HepG2 (cell line): ENCODE data around the gene RNASE7. TPM values are rescaled to one million over a fixed set of nuclear protein-coding genes. Genes with fewer than 3 reads are reported as not detected.
A peak's percentile ranks its signal among the peaks of the same experiment; 100 is the strongest.

Experiments used
- CAMTA2 ChIP-seq: sonication (generic); formaldehyde crosslinking; IDR thresholded peaks from 2 replicates; pipeline ENCODE4 v1.4.0; 2020; ENCODE audit warnings: mild to moderate bottlenecking, missing genetic modification reagents, borderline replicate concordance
- CEBPG ChIP-seq: IDR thresholded peaks from 2 replicates; pipeline ENCODE4 v1.6.1; 2016
- CENPX ChIP-seq: sonication (generic); formaldehyde crosslinking; IDR thresholded peaks from 2 replicates; pipeline ENCODE4 v1.9.0; 2021; ENCODE audit warnings: mild to moderate bottlenecking, missing genetic modification reagents, moderate library complexity
- CREB3 ChIP-seq: sonication (generic); formaldehyde crosslinking; IDR thresholded peaks from 2 replicates; pipeline ENCODE4 v1.5.0; 2020; ENCODE audit warnings: missing genetic modification reagents
- EP300 ChIP-seq, 3 experiments: sonication (generic) in 1 of 3; formaldehyde crosslinking in 1 of 3; IDR thresholded peaks; 2 replicates each; pipeline versions ENCODE4 v1.5.1 to v1.6.1; 2011 to 2020; ENCODE audit warnings: low read depth in 2 of 3, low read length in 2 of 3, borderline replicate concordance in 1 of 3, improper control_type of control experiment in 1 of 3, mild to moderate bottlenecking in 1 of 3, missing genetic modification reagents in 1 of 3, moderate library complexity in 1 of 3
- HNF4G ChIP-seq, 2 experiments: sonication (generic) in 1 of 2; formaldehyde crosslinking in 1 of 2; IDR thresholded peaks; 2 replicates each; pipeline versions ENCODE4 v1.4.0 to v1.6.1; 2011 to 2020; ENCODE audit warnings: borderline replicate concordance in 2 of 2, low read depth in 2 of 2, mild to moderate bottlenecking in 2 of 2, low read length in 1 of 2, missing genetic modification reagents in 1 of 2, moderate library complexity in 1 of 2
- HOXA5 ChIP-seq: sonication (generic); formaldehyde crosslinking; IDR thresholded peaks from 2 replicates; pipeline ENCODE4 v1.4.0; 2020; ENCODE audit warnings: missing genetic modification reagents
- ISX ChIP-seq: sonication (generic); formaldehyde crosslinking; conservative IDR thresholded peaks from 2 replicates; pipeline ENCODE4 v1.5.0; 2020; ENCODE audit warnings: missing genetic modification reagents
- MYNN ChIP-seq: sonication (generic); formaldehyde crosslinking; IDR thresholded peaks from 2 replicates; pipeline ENCODE4 v1.4.0; 2020; ENCODE audit warnings: mild to moderate bottlenecking, low read depth, missing genetic modification reagents
- NR2C2 ChIP-seq: sonication (generic); formaldehyde crosslinking; IDR thresholded peaks from 2 replicates; pipeline ENCODE4 v1.4.0; 2020; ENCODE audit warnings: missing genetic modification reagents, mild to moderate bottlenecking, moderate library complexity, borderline replicate concordance
- SMAD9 ChIP-seq: sonication (generic); formaldehyde crosslinking; IDR thresholded peaks from 2 replicates; pipeline ENCODE4 v1.5.1; 2020; ENCODE audit warnings: mild to moderate bottlenecking, missing genetic modification reagents
- STAT5B ChIP-seq: sonication (generic); formaldehyde crosslinking; IDR thresholded peaks from 2 replicates; pipeline ENCODE4 v1.4.0; 2020; ENCODE audit warnings: missing genetic modification reagents
- ZFP90 ChIP-seq: sonication (generic); formaldehyde crosslinking; IDR thresholded peaks from 2 replicates; pipeline ENCODE4 v1.8.0; 2022; ENCODE audit warnings: missing genetic modification reagents, mild to moderate bottlenecking, inconsistent platforms, borderline replicate concordance
- ZKSCAN1 ChIP-seq: fragments of 150-350 bp; IDR thresholded peaks from 2 replicates; pipeline ENCODE4 v1.6.1; 2014; ENCODE audit warnings: low read length
- ZKSCAN8 ChIP-seq: IDR thresholded peaks from 2 replicates; pipeline ENCODE4 v1.6.1; 2016; ENCODE audit warnings: borderline replicate concordance, missing genetic modification reagents, missing compliant biosample characterization
- ZNF232 ChIP-seq: sonication (generic); formaldehyde crosslinking; IDR thresholded peaks from 2 replicates; pipeline ENCODE4 v1.4.0; 2020; ENCODE audit warnings: missing genetic modification reagents, borderline replicate concordance
- ZNF33B ChIP-seq: sonication (generic); formaldehyde crosslinking; IDR thresholded peaks from 2 replicates; pipeline ENCODE4 v1.5.1; 2020; ENCODE audit warnings: mild to moderate bottlenecking, missing genetic modification reagents
- ZNF343 ChIP-seq: sonication (generic); formaldehyde crosslinking; IDR thresholded peaks from 2 replicates; pipeline ENCODE4 v1.4.0; 2020; ENCODE audit warnings: mild to moderate bottlenecking, missing genetic modification reagents
- ZNF562 ChIP-seq: sonication (generic); formaldehyde crosslinking; IDR thresholded peaks from 2 replicates; pipeline ENCODE4 v1.8.0; 2022; ENCODE audit warnings: missing genetic modification reagents, borderline replicate concordance
- ZNF788 ChIP-seq: sonication (generic); formaldehyde crosslinking; IDR thresholded peaks from 2 replicates; pipeline ENCODE4 v1.5.0; 2020; ENCODE audit warnings: mild to moderate bottlenecking, missing genetic modification reagents, borderline replicate concordance
- polyA plus RNA-seq, 8 experiments: library from polyadenylated mRNA; depleted of rRNA in 3 of 8; stranded (reverse) in 7 of 8; unstranded in 1 of 8; fragments of >200 nt; fragmentation: Illumina TruSeq in 4 of 8; extraction: Trizol in 4 of 8; gene quantifications; 2 replicates each; pipeline versions ENCODE4 v1.2.1 to v1.2.3, GENCODE V29; 2011 to 2016; ENCODE audit warnings: low read depth in 4 of 8, missing spikeins in 1 of 8, mixed read lengths in 1 of 8; ENCODE audit not compliant: insufficient read depth in 1 of 8
- total RNA-seq, 5 experiments: library from RNA; depleted of rRNA; stranded (reverse); fragments of >200 nt; fragmentation: Illumina TruSeq; extraction: Trizol; gene quantifications; 2 replicates each; pipeline ENCODE4 v1.2.3, GENCODE V29; 2016; ENCODE audit warnings: low read depth in 1 of 5
- TF ChIP-seq, protein P1 (sequence below): sonication (generic); formaldehyde crosslinking; IDR thresholded peaks from 2 replicates; pipeline ENCODE4 v1.5.1; 2020; ENCODE audit warnings: mild to moderate bottlenecking, missing genetic modification reagents
- TF ChIP-seq, protein P2 (sequence below): sonication (generic); formaldehyde crosslinking; IDR thresholded peaks from 2 replicates; pipeline ENCODE4 v1.4.0; 2020; ENCODE audit warnings: missing genetic modification reagents

Gene RNASE7
- total and polyA plus RNA-seq, 2 of the 13 experiments (the other 11 are each of a cell fraction or from before 2014, with no cell fraction given), result 0.04 TPM; not detected in 1

GRCh38 chr14:21069388-21070082 lies 27.4 kb downstream of the RNASE7 start (continued):
- TF ChIP-seq CREB3 (CRISPR knock-in tag), result no peak
- no peak; the same call in 1 of the 2 replicates for TF ChIP-seq ZFP90 (CRISPR knock-in tag)
- TF ChIP-seq EP300 (IDR thresholded peaks at IDR 0.05; ENCODE audit: low read depth in 2 of 2, low read length in 2 of 2), result peak in 1 of 2 experiments; percentile 6; a peak in 1 of 4 replicates
- TF ChIP-seq EP300 (CRISPR knock-in tag; IDR thresholded peaks at IDR 0.05; ENCODE audit: borderline replicate concordance), result 0 out of 2 replicates have a peak, but pooled peaks have one; percentile 15
- no peak for TF ChIP-seq CENPX
- TF ChIP-seq ZKSCAN1, result no peak
- peak; percentile 75; the same call in 1 of the 2 replicates for TF ChIP-seq ZNF232
- TF ChIP-seq CAMTA2 (CRISPR knock-in tag), result 0 out of 2 replicates have a peak, but pooled peaks have one; percentile 85
- TF ChIP-seq ZKSCAN8 (CRISPR knock-in tag), result no peak; the same call in 1 of the 2 replicates
- no peak for TF ChIP-seq HNF4G (IDR thresholded peaks at IDR 0.05; ENCODE audit: borderline replicate concordance, low read depth, low read length)
- TF ChIP-seq HNF4G (CRISPR knock-in tag; IDR thresholded peaks at IDR 0.05; ENCODE audit: borderline replicate concordance, low read depth), result no peak
- TF ChIP-seq ZNF33B (CRISPR knock-in tag), result 0 out of 2 replicates have a peak, but pooled peaks have one; percentile 21
- TF ChIP-seq, protein P1, sequence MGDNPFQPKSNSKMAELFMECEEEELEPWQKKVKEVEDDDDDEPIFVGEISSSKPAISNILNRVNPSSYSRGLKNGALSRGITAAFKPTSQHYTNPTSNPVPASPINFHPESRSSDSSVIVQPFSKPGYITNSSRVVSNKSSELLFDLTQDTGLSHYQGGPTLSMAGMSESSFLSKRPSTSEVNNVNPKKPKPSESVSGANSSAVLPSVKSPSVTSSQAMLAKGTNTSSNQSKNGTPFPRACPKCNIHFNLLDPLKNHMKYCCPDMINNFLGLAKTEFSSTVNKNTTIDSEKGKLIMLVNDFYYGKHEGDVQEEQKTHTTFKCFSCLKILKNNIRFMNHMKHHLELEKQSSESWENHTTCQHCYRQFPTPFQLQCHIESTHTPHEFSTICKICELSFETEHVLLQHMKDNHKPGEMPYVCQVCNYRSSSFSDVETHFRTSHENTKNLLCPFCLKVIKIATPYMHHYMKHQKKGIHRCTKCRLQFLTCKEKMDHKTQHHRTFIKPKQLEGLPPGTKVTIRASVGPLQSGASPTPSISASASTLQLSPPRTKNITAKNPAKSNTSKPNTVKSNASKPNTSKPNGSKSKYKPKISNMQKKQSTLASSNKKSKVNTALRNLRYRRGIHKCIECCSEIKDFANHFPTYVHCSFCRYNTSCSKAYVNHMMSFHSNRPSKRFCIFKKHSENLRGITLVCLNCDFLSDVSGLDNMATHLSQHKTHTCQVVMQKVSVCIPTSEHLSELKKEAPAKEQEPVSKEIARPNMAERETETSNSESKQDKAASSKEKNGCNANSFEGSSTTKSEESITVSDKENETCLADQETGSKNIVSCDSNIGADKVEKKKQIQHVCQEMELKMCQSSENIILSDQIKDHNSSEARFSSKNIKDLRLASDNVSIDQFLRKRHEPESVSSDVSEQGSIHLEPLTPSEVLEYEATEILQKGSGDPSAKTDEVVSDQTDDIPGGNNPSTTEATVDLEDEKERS (CRISPR knock-in tag), result peak; percentile 69
- TF ChIP-seq STAT5B (CRISPR knock-in tag), result no peak
- no peak for TF ChIP-seq CEBPG
- no peak for TF ChIP-seq ISX (CRISPR knock-in tag)
- TF ChIP-seq NR2C2 (CRISPR knock-in tag), result peak; percentile 89
- TF ChIP-seq, protein P2, sequence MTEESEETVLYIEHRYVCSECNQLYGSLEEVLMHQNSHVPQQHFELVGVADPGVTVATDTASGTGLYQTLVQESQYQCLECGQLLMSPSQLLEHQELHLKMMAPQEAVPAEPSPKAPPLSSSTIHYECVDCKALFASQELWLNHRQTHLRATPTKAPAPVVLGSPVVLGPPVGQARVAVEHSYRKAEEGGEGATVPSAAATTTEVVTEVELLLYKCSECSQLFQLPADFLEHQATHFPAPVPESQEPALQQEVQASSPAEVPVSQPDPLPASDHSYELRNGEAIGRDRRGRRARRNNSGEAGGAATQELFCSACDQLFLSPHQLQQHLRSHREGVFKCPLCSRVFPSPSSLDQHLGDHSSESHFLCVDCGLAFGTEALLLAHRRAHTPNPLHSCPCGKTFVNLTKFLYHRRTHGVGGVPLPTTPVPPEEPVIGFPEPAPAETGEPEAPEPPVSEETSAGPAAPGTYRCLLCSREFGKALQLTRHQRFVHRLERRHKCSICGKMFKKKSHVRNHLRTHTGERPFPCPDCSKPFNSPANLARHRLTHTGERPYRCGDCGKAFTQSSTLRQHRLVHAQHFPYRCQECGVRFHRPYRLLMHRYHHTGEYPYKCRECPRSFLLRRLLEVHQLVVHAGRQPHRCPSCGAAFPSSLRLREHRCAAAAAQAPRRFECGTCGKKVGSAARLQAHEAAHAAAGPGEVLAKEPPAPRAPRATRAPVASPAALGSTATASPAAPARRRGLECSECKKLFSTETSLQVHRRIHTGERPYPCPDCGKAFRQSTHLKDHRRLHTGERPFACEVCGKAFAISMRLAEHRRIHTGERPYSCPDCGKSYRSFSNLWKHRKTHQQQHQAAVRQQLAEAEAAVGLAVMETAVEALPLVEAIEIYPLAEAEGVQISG (CRISPR knock-in tag), result no peak
- peak; percentile 80; the same call in 1 of the 2 replicates for TF ChIP-seq ZNF788 (CRISPR knock-in tag)
- 0 out of 2 replicates have a peak, but pooled peaks have one; percentile 55 for TF ChIP-seq ZNF343 (CRISPR knock-in tag)
- TF ChIP-seq HOXA5 (CRISPR knock-in tag), result 0 out of 2 replicates have a peak, but pooled peaks have one; percentile 24
- no peak for TF ChIP-seq ZNF562 (CRISPR knock-in tag)
- TF ChIP-seq SMAD9, result no peak; the same call in 1 of the 2 replicates
- no peak for TF ChIP-seq MYNN
